Activated effector memory CD4-positive, alpha-beta T cell treated with Interleukin-2 at 50 U/mL for 16 hours (primary cell): ENCODE data around the gene C4B.

ENCODE experiments used
- DNase-seq: peaks from one replicate; pipeline ENCODE4 v3.0.0-alpha.2; 2020

Gene C4B

GRCh38 chr6:32084780-32085179, 70.2 kb downstream of the C4B start:
- no peak for DNase-seq
